Activated CD8-positive, alpha-beta memory T cell treated with anti-CD3 and anti-CD28 coated beads, Interleukin-2, amount 50 U/mL, for 24 hours (primary cell): Measurements from ENCODE around the gene SPATA21.

Experiments
- DNase-seq: peaks from one replicate; pipeline ENCODE4 v3.0.0-alpha.2; 2020; ENCODE audit errors: extremely low read depth

SPATA21 gene

GRCh38 chr1:16421201-16421600, 16.0 kb downstream of the SPATA21 start:
- no peak for DNase-seq

GRCh38 chr1:16420424-16421118, 16.7 kb downstream of the SPATA21 start:
- DNase-seq: peak; percentile 36

- no peak for DNase-seq
Observed at GRCh38 chr1:16418823-16419425, 18.3 kb downstream of the SPATA21 start.

DNA sequence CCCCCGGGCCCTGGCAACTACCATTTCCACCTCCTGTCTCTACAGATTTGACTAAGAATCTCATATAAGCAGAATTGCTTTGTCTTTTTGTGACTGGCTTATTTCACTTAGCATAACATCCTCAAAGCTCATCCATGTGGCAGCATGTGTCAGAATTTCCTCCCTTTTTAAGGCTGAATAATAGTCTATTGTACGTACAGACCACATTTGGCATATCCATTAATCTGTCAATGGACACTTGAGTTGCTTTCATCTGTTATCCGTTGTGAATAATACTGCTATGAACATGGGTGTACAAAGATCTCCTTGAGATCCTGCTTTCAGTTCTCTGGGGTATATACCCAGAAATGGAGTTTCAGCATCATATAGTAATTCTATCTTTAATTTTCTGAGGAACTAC, 24.0 kb downstream of the SPATA21 start:
- no peak for DNase-seq

DNA sequence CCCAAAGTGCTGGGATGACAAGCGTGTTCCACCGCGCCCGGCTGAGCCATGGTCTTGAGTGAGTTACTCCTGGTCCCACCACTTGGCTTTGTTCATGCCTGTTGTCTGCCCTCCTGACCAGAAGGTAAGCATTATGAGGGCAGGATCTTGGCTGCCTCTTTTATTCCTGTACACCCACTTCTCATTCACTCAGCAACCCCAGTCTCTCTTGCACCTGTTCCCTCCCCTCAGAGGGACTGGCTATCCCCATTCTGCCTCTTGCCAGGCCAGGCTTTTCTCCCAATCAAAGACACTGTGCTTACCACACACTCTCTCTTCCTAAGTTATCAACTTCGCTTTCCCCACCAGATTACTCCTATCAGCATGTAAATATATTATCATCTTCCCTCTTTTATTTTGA, 26.4 kb downstream of the SPATA21 start:
- DNase-seq: no peak

GRCh38 chr1:16409536-16410152, 27.6 kb downstream of the SPATA21 start:
- no peak for DNase-seq

DNA sequence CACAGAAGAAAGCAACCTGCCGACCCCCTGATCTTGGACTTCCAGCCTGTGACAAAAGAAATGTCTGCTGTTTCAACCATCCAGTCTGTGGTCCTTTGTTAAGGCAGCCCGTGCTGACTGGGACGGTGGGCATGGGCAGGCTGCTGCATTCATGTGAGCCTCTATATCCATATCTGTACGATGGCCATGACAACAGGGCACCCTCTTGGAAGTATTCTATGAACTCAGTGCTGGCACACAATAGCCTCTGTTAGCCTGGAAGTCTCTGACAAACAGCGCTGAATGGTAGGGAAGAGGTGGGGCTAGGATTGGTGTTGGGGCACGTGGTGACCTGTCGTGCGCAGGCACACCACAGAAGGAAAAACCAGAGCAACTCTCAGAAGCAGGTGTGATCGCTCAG, 30.4 kb downstream of the SPATA21 start:
- DNase-seq: no peak

DNA sequence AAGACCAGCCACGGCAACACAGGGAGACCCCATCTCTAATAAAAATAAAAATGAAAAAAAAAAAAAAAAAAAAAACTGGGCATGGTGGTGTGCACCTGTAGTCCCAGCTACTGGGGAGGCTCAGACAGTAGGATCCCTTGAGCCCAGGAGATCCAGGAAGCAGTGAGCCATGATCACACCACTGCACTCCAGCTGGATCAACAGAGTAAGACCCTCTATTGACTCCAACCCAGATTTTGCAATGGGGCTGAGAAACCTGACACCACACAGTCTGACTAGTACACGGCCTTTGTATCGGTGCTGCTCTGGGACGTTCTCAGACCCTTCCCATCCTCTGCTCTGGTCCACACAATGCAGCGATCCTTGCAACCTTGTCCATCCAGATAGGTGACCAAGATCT, 31.8 kb downstream of the SPATA21 start:
- DNase-seq: no peak

DNA sequence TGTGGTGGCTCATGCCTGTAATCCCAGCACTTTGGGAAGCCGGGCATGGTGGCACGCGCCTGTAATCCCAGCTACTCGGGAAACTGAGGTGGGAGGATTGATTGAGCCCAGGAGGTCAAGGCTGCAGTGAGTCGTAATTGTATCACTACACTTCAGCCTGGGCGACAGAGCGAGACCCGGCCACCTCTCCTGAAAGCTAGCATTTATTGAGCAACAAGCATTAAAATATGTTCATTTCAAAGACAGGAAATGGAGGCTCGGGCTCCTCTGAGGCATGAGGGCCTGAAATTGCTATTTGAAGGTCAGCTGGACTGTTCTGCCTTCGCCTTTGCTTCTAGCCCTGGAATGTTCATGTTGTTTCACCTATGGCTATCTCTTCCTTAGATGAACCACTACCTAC, 34.5 kb downstream of the SPATA21 start:
- DNase-seq: no peak

DNA sequence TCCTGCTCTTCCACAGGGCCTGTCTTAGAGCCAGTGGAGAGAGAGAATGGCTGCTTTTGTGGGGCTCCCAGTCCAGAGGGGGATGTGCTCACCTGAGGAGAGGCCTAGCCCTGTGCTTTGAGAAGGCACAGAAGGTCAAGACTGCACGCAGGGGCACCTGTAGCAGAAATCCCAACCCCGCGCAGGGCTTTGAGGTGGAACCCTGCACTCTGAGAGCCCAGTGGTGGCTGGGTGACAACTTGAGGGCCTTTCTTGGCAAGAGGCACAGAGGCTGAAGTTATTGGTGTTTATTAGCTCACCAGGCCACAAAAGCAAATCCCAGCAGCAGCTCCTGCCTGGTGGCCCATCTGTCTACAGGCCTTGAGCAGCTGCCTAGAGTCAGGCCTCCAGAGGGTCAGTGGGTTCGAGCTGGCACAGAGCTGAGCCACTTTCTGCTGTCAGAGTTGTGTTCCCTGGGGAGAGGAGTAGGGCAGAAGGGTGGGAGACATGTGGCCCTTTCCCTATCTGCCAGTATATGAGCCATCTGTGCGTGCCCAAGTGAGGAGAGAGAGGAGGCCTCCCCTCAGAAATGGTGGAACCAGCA, 38.8 kb downstream of the SPATA21 start:
- DNase-seq: no peak

GRCh38 chr1:16397120-16397519, 40.1 kb downstream of the SPATA21 start:
- no peak for DNase-seq

- DNase-seq: no peak
Observed at GRCh38 chr1:16396591-16396990, 40.6 kb downstream of the SPATA21 start.

DNA sequence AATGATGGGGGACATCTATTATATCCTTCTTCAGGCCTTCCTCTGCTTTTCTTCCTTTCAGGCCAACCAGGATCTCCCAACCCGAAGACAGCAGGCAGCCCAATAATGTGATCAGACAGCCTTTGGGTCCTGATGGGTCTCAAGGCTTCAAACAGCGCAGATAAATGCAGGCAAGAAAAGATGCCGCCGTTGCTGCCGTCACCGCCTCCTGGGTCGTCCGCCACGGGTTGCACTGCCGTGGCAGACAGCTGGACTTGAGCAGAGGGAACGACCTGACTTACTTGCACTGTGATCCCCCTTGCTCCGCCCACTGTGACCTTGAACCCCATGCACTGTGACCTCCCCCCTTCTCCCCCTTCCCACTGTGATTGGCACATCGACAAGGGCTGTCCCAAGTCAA, 42.2 kb downstream of the SPATA21 start:
- DNase-seq: no peak

- no peak for DNase-seq
Observed at GRCh38 chr1:16393570-16394521, 43.4 kb downstream of the SPATA21 start.

DNA sequence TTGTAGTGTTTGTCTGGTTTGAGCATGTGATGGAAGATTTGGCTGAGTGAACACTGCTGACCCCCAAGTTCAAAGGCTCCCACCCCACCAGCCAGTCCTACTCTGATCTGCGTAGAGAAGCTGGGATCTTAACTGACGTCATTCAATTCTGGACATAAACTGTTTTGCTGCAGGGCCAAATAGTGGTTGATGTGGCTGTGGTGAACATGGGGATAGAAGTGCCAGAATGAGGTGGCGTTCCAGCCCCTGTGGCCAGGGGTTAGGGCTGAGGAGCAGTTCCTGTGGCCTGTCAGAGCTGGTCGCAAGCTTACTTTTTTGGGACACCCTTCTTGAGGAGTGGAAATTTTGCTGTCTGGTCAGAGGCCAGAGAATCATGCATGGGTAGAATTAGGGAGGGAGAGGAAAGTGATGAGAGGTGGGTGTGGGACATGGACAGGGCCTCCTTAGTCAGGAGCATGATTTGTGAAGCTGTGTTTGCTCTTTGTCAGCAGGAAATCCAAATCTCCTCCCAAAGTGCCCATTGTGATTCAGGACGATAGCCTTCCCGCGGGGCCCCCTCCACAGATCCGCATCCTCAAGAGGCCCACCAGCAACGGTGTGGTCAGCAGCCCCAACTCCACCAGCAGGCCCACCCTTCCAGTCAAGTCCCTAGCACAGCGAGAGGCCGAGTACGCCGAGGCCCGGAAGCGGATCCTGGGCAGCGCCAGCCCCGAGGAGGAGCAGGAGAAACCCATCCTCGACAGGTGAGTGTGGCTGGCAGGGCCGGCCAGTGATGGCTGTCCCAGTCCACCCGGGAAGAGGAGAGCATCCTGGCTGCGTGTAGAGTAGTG, 44.3 kb downstream of the SPATA21 start:
- DNase-seq: no peak

DNA sequence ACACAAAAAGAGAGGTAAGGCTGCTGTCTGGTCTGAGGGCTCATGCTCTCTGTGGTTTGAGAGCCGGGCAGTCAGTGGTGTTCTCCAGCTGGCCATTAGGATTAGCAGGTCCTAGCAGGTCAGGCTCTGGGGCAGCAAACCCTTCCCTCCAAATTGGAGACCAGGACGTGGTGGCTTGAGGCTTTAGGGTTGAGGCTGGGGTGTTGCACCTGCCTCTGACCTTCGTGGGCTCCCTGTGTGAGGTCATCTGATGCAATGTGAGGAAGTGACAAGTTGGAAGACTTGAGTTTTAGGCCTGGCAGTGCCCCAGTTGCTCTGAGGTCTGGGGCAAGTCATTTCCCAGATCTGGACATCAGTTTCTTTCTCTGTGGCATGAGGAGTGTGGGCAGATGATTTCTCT, 45.8 kb downstream of the SPATA21 start:
- no peak for DNase-seq

DNA sequence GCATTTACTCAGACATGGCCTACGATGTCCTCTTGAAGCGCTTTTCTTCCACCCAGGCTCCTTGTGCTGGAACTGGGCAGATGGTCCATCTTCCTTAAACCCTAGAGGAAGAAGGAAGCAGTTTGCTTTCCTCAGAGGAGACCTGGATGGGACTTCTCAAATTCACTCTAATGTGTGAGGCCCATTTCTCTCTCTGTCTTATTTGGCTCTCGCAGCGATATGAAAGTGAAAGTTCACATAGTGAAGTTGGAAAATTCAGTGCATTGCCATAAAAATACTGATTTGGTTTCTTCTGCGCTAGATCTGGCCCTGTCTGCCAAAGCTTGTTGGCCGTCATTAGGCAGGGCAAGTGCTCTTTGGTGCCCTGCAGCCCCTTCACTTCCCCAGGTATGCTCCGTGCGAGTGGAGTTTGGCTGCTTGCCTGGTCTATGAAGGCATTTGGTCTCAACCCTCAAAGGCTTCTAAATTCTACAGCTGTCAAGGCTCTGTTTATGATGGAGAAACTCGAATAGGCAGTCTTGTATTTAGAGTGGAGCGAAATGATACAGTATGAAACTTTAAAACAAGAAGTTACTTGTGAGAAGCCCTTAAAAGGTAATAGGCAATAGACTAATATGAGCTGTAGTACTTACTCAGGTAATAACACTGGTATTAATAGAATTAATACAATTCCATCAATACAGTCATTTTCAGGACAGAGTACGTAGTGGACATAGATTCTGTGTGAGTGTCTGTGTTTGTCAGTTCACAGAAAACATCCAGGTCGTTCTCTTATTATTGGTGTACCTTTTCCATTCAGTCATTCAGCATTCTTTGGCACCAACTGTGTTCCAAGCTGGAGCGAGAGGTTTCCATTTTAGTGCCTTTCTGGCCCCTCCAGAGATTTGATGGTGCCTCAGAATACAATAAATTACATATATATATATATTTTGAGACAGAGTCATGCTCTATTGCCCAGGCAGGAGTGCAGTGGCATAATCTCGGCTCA, 49.7 kb downstream of the SPATA21 start:
- DNase-seq: no peak

DNA sequence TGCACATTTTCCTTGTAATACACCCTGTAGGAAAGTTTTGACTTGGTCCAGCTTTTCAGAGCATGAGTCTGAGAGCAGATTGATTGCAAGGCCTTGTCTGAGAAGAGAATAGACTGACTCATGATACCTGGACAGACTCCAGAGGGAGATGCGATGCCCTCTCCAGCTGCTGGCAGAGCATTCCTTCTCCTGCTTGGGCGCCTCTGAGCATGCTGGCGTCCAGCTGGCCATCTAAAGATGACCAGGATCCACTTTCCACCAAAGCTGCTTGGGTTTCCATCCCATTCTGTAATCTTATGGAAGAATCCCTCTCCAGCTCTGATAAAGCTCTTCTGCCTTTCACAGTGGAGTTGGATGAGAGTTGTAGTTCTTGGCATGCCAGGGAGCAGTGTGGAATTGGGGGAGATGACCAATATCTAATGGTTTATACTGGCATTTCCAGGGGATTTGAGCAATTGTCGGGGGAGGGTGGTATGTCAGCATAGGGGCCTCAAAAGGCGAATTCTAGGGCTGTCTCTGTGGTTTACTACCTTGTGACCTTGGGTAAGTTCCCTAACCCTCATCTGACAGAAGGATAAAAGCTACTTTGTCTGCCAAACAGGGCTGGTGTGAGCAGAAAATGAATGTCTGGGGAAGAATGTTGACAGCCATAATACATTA, 50.6 kb downstream of the SPATA21 start:
- DNase-seq: no peak
